Measurements from ENCODE around the gene MUC5AC.

- TF ChIP-seq CTCF (IDR thresholded peaks at IDR 0.05) (no peak), POLR2A (IDR thresholded peaks at IDR 0.05) (no peak)
Observed at GRCh38 chr11:1122664-1123002, 35.1 kb upstream of the MUC5AC start.

Measured in adrenal gland (tissue), 5 donors.